GM18861 (cell line): ENCODE data around the gene C5orf58.
A peak's percentile ranks its signal among the peaks of the same experiment; 100 is the strongest.

Experiments
- ATAC-seq: cut with Tn5 transposase; IDR thresholded peaks from one replicate; pipeline ENCODE4 v1.9.1; 2021; ENCODE audit not compliant: unreplicated experiment

C5orf58 gene

DNA sequence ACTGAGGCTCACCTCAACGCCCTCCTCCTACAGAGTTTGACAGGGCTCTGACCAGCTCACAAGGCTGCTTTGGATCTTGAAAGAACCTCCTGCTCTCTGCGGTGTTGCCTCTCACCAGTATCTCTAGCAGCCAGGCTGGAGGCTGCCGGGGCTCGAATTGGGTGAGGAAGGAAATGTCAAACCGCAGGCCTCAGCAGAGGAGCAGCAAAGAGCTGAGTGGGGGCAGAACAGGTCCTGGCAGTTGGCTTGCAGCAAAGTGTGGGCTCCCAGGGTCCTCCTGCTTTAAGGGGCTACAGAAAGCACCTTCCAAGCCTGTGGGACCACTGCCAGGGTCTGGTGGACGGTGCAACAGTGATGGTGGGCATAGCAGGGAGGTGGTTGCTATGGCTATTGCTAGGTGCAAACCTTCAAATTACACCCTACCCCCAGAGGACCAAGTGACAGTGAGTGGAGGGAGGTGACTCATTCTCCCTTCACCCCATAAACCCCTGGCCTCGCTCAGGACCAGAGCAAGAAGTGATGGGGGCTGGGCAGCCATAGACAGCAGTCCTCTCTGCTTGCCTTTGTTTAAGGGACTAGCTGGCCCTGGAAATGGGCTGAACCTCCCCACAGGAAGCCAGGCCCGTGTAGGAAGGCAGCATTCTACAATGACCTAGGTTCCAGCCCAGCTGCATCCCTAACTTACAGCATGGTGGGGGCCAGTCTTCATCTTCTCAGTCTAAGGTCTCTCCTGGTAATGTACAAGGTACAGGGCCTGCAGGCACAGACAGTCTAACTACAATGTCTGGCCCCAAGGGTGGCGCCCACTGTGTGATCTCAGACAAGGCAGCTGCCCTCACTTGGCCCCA, 46.0 kb downstream of the C5orf58 start:
- peak; percentile 91 for ATAC-seq

DNA sequence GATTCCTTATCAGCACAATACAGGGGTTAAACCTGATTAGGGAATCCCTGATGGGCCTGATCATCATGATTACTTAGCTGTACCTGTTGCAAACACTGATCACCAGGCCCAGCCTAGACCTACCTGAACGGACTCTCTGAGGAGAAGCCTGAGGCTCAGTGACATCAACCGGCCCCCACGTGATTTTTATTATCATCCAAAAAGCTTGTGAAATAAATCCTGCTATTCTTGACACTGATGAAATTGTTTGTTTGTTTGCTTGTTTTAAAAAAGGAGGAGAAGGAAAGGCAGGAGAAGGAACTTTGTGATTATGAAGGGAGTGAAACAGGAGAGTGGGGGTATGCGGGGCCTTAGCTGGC, 46.7 kb downstream of the C5orf58 start:
- no peak for ATAC-seq

DNA sequence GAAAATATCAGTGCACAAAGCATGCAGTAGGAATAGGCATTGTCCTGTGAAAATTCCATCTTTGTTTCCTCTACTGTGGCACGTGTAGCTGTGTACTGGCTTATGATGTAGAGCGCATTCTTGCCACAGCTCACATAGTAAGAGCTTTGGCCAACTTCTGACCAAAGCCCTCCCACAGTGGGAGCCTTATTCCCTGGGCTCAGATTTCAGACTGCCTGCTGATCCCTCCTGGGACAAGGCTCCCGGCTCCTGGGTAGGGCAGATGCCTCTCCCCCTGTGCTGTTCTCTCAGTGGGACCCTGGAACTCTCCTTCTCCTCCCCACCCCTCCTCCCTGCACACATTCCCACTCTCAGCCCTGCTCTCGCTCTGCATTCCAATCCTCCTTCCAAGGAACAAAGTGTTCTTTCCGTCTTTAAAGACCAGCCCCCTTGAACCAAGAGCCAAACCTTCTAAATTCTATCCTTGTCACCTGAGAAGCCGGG, 47.3 kb downstream of the C5orf58 start:
- no peak for ATAC-seq

GRCh38 chr5:170283296-170283695, 50.5 kb downstream of the C5orf58 start:
- ATAC-seq = no peak

DNA sequence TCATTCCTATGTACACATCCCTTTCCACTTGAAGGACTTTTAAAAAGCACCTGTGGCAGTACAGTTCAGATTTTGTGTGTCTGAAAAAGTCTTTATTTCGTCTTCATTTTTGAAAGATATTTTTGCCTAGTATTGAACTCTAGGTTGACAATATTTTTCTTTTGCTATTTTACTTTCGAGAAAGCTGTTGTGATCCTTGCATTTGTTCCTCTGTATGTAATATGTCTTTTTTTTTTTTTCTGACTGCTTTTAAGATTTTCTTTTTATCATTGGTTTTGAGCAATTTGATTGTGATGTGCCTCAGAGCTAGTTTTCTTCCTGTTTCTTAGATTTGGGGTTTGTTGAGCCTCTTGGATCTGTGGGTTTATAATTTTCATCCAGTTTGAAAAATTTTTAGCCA, 51.4 kb downstream of the C5orf58 start:
- no peak for ATAC-seq

DNA sequence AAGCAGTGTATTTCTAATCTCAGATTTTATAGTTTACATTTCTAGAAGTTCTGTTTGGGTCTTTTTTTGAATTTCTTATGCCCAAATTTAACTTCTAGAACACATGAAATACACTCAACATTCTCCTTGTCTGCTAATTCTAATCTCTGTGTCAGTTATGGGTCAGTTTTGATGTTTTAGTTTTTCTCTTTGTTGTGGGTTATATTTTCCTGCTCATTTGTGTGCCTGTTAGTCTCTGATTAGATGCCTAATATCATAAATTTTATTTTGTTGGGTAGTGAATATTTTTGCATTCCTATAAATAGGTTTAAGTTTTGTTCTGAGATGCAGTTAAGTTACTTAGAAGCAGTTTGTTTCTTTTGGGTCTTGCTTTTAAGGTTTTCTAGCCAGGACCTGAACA, 52.4 kb downstream of the C5orf58 start:
- ATAC-seq = no peak

DNA sequence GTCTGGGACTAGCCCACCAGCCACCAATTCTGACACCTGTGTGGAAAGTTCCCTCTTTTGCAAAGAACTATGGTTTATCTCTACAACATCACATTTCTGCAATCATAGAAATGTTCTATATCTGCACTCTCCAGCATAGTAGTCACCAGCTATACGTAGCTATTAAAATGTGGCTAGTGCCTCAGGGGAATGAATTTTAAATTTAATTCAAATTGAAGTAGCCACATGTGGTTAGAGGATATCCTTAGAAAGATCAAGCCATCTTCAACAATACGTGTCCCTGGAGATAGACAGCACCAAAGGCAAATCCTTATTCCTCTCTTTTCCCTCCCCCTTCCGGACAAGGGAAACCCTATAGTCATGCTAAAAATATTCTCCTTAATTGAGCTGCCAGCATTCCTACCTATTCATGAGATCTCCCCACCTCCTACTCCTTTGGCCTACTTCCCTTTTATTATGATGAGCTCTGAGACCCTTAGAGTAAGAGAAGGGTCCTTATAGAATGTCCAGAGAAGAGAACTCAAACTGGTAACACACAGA, 53.7 kb downstream of the C5orf58 start:
- ATAC-seq = no peak

DNA sequence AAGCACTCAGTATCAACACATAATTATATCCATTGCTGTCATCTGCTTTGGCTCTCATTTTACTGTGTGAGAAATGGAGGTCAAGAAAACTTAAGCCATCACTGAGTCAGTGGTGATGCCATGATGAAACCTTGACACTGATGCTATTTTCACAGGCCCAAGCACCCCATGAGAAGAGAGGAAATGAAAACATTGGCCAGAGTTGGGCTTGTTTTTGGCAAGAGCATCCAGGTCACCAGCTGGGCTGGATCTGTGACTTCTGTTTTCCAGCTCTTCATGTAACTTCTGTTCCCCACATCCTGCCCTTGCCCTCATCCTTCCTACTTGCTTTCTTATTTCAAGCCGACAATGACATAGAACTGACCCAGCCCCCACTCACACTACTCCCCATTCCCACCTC, 54.7 kb downstream of the C5orf58 start:
- no peak for ATAC-seq

DNA sequence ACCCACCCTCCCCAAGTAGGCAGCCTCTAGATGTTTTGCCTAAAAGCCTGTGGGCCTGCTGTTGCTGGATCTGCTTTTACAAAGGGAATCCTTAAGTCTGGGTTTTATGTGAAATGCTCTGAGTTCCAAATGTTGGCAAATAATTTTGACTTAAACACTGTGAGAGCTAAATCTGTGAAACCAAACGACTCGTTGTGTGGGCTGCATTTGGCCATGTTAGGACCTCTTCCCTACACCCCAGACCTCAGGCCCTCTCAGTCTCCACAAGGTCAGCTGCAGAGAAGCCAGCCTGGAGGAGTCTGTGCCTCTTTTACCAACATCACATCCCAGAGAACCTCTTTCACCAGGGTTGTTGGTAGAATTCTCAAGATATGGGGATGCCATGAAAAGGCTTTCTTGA, 55.4 kb downstream of the C5orf58 start:
- ATAC-seq = no peak

GRCh38 chr5:170288551-170288950, 55.8 kb downstream of the C5orf58 start:
- no peak for ATAC-seq

DNA sequence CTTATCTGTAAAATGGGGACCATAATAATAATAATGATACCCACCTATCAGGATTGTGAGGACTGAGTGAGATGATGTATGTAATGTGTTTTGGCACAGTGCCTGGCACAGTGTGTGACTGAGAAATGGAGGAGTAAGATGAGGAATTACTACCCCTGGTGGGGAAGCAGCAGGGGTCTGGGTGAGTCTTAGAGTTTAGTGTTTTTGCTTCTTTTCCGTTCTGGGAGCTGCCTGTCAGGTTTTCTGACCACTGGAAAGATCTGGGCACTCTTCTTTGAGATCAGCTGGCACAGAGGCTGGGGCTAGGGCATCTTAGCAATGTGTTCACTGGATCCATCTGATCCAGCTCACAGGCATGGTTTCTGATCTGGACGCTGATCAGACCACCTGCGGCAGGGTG, 56.3 kb downstream of the C5orf58 start:
- no peak for ATAC-seq

GRCh38 chr5:170289764-170290163, 57.0 kb downstream of the C5orf58 start:
- ATAC-seq = no peak

DNA sequence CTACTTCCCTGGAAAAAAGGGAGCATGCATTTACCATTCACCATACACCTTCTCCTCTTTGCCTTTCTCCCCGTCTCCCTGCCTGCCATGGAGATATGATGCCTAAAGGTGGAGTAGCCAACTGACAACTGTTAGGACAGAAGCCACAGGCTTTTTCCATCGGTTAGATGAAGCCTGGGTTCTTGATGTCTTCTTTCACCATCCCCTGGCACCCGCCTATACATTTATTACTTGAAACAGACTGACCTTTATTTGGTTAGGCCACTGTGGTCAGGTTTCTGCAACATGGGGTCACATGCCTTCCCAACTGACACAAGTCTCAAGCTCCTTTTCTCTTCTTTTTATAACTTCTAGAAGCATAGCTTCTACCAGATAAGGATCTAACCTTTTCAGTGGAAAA, 57.7 kb downstream of the C5orf58 start:
- ATAC-seq = no peak

DNA sequence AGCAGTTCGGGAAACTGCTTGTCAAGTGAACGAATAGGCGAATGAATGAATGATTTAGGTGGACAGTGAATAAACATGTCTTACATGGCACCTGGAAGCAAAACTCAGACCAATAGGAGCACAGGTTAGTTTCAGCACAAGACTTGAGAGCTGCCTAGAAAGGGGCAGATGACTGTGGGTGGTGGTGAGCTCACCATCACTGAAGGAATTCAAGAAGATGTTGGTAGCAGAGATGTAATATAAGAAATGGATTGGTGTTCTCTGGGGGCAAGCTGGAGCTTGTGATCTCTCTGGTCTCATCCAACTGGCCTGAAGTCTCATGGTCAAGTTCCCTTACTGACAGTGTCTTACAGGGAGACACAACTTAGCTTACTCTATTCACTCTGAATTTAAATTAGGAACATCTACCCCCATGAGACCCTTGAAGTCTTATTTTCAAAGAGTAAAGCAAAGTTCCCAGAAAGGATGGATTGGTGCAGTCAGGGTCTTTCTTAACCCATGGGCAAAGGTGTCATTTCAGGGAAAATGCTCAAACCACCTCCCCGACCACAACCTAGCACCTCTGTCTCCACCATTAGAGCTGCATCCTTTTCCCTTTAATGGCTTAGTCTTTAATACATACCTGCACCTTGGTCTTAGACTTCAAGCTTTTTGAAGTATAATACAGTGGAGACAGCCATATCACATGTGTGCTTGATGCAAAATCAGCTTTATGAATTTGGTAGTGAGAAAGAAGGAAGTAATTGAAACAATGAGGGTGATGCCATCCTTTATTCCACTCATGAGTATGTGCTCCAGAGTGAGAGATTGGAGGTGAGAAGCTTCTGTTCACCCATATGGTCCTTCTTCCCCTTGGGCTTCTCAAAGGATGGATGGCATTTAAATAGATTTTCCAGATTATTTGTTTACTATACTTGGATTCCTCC, 59.7 kb downstream of the C5orf58 start:
- ATAC-seq = no peak

GRCh38 chr5:170293273-170293672, 60.5 kb downstream of the C5orf58 start:
- peak; percentile 78 for ATAC-seq

DNA sequence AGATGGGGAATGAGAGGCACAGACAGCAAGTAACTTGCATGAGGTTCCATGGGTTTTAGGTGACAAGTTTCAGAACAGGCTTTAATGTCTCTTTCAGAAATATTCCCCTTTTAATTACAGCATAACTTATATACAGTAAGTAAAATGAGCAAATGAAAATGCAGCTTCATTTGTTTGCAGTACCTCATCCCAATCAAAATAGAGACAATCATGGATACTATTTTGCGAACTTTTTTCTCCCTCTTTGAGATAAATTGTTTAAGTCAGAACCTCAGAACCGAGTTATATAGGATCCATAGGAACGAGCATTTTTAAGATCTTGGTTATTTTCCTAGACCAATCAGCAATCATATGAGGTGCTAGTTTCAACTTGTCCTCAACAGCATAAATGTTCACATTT, 61.3 kb downstream of the C5orf58 start:
- ATAC-seq = no peak

GRCh38 chr5:170294556-170294955, 61.8 kb downstream of the C5orf58 start:
- ATAC-seq = no peak
